GM18505 (cell line): ENCODE results near the gene ABI1.
A peak's percentile ranks its signal among the peaks of the same experiment; 100 is the strongest.
"Not testable (repeated sequence)": the region's sequence is repeated elsewhere in the genome, so short reads cannot be mapped to it uniquely, and the experiment has no call there.

Experiments
- ATAC-seq: cut with Tn5 transposase; IDR thresholded peaks from one replicate; pipeline ENCODE4 v1.9.1; 2021; ENCODE audit not compliant: unreplicated experiment
- POLR2A ChIP-seq: IDR thresholded peaks from 4 replicates; pipeline ENCODE4 v1.6.1; 2011; ENCODE audit warnings: borderline replicate concordance; ENCODE audit not compliant: insufficient read depth, insufficient read length; ENCODE audit errors: extremely low read depth

Gene ABI1

GRCh38 chr10:26861205-26861998 lies 644 bp upstream of the ABI1 start:
- no peak for TF ChIP-seq POLR2A
- no peak for ATAC-seq

GRCh38 chr10:26860102-26860442 lies 686 bp downstream of the ABI1 start:
- peak; percentile 15 for ATAC-seq
- no peak for TF ChIP-seq POLR2A

GRCh38 chr10:26859241-26860101 lies 1.3 kb downstream of the ABI1 start:
- no peak for ATAC-seq

GRCh38 chr10:26858707-26859034 lies 2.1 kb downstream of the ABI1 start:
- no peak for TF ChIP-seq POLR2A
- ATAC-seq, result no peak

More at GRCh38 chr10:26859241-26860101, 1.3 kb downstream of the ABI1 start:
- TF ChIP-seq POLR2A, result no peak

GRCh38 chr10:26857991-26858706 lies 2.6 kb downstream of the ABI1 start:
- ATAC-seq, result no peak

GRCh38 chr10:26857553-26857952 lies 3.2 kb downstream of the ABI1 start:
- not testable (repeated sequence) for ATAC-seq

More at GRCh38 chr10:26857991-26858706, 2.6 kb downstream of the ABI1 start:
- no peak for TF ChIP-seq POLR2A

GRCh38 chr10:26855186-26855585 lies 5.6 kb downstream of the ABI1 start:
- no peak for TF ChIP-seq POLR2A

GRCh38 chr10:26854524-26854923 lies 6.2 kb downstream of the ABI1 start:
- ATAC-seq, result no peak
- TF ChIP-seq POLR2A, result no peak

More at GRCh38 chr10:26855186-26855585, 5.6 kb downstream of the ABI1 start:
- no peak for ATAC-seq

- no peak for TF ChIP-seq POLR2A
- no peak for ATAC-seq
These were observed 16.3 kb downstream of the ABI1 start for GRCh38 chr10:26844396-26844975.

GRCh38 chr10:26843736-26844135 lies 17.0 kb downstream of the ABI1 start:
- no peak for ATAC-seq
- TF ChIP-seq POLR2A, result no peak

GRCh38 chr10:26841733-26842317 lies 18.9 kb downstream of the ABI1 start:
- TF ChIP-seq POLR2A, result no peak
- ATAC-seq, result no peak

- ATAC-seq, result no peak
- TF ChIP-seq POLR2A, result no peak
These were observed 19.6 kb downstream of the ABI1 start for GRCh38 chr10:26840938-26841732.

GRCh38 chr10:26839966-26840627 lies 20.7 kb downstream of the ABI1 start:
- ATAC-seq, result no peak
- TF ChIP-seq POLR2A, result no peak
